ENCODE results near the gene ZBTB1.
"Not testable (repeated sequence)": the region's sequence is repeated elsewhere in the genome, so short reads cannot be mapped to it uniquely, and the experiment has no call there.

The ZBTB1 gene

DNA sequence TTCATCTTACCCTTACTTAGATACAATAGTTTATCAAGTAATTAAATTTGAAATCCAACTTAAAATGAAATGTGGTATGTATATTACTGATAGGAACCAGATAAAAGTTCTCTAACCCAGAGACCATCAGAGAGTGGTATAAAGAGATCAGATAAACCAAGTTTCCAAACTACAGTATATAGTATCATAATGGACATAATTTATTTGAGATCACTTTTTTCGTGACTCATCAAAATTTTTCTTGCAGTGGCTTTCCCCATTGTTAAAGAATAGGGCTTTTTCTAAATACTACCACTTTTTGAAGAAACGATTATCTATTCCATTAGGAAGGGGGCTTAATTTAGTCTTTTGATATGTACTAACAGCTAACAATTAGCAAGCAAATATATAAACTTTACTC is 20.8 kb downstream of the ZBTB1 start:
- DNase-seq (ENCODE audit: low read depth): no peak

DNA sequence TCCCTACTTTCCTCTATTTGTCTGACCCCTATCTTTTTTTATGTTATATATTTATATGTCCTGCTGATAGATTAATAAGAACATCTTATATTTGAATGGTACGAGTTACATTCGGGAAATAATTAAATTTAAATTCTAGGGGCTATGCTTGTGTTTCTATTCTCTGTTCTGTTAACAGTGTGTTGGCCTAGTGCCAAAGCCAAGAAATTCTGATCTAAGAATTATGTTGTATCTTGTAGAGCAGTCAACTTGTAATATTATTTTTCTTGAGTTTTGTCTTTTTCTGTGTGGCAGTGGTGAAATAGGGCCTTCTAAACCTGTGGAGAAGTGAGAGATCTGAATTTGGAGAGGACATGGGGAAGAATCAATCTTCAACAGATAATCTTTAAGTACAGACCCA is 27.0 kb downstream of the ZBTB1 start:
- DNase-seq (ENCODE audit: low read depth): no peak

DNA sequence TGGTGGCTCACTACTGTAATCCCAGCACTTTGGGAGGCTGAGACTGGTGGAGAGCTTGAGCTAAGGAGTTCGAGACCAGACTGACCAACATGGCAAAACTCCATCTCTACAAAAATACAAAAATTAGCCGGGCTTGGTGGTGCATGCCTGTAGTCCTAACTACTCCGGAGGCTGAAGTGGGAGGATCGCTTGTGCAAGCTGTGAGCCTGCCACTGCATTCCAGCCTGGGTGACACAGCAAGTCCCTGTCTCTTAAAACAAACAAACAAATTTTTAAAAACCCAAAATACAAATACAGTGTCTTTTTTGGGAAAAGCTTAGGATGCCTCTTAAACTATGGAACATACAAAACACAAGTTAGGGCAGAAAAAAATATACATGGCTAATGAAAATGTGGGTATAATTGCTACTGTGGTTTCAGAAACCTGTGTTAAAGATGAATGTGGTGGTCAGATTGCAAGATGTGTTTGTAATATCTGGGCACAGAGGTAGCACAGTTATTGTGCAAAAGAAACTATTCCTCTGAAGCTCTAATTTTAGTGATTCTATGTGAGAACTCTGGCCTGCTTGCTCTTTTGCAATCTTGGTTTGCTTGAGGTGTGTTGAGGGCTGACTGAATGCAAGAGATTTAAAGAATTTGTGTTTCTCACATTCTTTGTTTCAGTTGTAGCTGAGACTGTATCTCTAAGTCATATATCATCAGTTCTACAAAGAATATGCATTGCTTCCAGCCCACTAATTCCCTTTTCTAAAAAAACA is 32.1 kb downstream of the ZBTB1 start:
- DNase-seq (ENCODE audit: low read depth): no peak

DNA sequence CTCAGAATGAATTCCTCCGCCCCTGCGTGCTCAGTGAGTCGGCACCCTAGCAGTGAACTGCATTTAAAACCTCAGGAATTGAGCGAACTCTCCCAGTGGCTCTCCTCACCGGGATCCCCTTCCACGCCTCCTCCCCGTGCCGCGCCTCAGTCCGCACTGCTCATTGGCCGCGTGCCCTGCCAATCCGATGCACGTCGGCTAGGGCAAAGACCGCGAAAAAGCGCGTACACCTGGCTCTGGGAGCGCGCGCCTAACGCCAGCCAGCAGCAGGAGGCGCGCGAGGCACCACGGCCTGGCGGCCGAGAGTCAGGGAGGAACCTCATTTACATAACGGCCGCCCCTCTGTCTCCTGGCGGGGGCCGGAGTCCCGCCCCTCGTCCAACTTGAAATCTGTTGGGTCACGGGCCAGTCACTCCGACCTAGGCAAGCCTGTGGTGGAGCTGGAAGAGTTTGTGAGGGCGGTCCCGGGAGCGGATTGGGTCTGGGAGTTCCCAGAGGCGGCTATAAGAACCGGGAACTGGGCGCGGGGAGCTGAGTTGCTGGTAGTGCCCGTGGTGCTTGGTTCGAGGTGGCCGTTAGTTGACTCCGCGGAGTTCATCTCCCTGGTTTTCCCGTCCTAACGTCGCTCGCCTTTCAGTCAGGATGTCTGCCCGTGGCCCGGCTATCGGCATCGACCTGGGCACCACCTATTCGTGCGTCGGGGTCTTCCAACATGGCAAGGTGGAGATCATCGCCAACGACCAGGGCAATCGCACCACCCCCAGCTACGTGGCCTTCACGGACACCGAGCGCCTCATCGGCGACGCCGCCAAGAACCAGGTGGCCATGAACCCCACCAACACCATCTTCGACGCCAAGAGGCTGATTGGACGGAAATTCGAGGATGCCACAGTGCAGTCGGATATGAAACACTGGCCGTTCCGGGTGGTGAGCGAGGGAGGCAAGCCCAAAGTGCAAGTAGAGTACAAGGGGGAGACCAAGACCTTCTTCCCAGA is 35.9 kb downstream of the ZBTB1 start, which contains the start of gene HSPA2:
TSS of gene HSPA2 (plus strand) at position 534 of the 995 bp plus-strand sequence. CDS start at position 643, 109 bp downstream.
- peak; percentile 84 for DNase-seq (ENCODE audit: low read depth)

DNA sequence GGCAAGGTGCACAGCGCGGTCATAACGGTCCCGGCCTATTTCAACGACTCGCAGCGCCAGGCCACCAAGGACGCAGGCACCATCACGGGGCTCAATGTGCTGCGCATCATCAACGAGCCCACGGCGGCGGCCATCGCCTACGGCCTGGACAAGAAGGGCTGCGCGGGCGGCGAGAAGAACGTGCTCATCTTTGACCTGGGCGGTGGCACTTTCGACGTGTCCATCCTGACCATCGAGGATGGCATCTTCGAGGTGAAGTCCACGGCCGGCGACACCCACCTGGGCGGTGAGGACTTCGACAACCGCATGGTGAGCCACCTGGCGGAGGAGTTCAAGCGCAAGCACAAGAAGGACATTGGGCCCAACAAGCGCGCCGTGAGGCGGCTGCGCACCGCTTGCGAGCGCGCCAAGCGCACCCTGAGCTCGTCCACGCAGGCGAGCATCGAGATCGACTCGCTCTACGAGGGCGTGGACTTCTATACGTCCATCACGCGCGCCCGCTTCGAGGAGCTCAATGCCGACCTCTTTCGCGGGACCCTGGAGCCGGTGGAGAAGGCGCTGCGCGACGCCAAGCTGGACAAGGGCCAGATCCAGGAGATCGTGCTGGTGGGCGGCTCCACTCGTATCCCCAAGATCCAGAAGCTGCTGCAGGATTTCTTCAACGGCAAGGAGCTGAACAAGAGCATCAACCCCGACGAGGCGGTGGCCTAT is 36.8 kb downstream of the ZBTB1 start:
- peak; percentile 6 for DNase-seq (ENCODE audit: low read depth)

DNA sequence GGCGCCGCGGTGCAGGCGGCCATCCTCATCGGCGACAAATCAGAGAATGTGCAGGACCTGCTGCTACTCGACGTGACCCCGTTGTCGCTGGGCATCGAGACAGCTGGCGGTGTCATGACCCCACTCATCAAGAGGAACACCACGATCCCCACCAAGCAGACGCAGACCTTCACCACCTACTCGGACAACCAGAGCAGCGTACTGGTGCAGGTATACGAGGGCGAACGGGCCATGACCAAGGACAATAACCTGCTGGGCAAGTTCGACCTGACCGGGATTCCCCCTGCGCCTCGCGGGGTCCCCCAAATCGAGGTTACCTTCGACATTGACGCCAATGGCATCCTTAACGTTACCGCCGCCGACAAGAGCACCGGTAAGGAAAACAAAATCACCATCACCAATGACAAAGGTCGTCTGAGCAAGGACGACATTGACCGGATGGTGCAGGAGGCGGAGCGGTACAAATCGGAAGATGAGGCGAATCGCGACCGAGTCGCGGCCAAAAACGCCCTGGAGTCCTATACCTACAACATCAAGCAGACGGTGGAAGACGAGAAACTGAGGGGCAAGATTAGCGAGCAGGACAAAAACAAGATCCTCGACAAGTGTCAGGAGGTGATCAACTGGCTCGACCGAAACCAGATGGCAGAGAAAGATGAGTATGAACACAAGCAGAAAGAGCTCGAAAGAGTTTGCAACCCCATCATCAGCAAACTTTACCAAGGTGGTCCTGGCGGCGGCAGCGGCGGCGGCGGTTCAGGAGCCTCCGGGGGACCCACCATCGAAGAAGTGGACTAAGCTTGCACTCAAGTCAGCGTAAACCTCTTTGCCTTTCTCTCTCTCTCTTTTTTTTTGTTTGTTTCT is 37.6 kb downstream of the ZBTB1 start:
- no peak for DNase-seq (ENCODE audit: low read depth)

DNA sequence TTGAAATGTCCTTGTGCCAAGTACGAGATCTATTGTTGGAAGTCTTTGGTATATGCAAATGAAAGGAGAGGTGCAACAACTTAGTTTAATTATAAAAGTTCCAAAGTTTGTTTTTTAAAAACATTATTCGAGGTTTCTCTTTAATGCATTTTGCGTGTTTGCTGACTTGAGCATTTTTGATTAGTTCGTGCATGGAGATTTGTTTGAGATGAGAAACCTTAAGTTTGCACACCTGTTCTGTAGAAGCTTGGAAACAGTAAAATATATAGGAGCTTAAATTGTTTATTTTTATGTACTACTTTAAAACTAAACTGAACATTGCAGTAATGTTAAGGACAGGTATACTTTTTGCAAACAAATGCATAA is 38.2 kb downstream of the ZBTB1 start:
- DNase-seq (ENCODE audit: low read depth): no peak

DNA sequence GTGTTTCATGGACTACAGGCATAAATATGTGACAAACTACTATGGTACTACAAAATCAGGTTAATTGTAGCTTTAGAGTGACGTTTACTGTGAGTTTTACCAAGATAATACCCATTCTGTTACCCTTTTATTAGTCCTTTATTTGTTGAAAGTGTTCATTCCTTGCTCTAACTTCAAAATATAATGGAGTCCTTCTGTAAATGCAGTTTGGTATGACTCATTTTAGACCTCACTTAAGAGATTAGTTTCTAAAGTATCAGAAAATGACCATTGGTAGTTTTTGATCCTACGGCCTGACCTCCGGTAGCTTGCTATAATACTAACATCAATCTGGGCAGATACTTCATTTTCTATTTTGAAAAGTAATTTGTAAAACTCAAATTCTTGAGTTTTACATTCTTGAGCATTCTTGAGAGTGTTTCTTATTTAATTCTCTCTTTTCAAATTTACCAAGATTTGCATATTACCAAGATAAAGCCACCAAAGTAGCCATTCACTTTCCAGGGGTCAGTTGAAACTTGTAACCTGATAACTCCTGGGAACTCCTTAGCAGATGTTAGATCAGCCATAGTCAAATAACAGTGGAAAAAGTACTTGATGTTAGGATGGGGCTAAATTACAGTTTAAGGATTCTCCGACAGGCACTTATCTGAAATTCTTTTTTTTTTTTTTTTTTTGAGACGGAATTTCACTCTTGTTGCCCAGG is 40.2 kb downstream of the ZBTB1 start:
- DNase-seq (ENCODE audit: low read depth): no peak

DNA sequence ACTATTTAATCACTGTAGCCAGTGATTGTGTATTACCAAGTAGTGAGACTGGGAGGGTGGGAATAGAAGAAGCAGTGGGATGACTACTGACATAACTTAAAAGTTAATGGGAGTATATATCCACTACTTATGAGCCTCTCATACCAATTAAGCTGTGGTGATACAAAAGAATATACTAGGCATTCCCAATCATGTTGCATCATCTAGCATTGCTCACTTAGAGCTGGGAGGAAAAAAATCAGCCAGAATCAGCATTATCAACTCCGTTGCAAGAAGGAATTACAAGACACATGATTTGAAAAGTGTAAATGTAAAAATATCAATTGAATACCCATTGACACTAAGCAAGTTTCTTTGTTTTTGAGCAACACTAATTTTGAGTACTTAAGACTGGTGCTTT is 44.4 kb downstream of the ZBTB1 start:
- no peak for DNase-seq (ENCODE audit: low read depth)

DNA sequence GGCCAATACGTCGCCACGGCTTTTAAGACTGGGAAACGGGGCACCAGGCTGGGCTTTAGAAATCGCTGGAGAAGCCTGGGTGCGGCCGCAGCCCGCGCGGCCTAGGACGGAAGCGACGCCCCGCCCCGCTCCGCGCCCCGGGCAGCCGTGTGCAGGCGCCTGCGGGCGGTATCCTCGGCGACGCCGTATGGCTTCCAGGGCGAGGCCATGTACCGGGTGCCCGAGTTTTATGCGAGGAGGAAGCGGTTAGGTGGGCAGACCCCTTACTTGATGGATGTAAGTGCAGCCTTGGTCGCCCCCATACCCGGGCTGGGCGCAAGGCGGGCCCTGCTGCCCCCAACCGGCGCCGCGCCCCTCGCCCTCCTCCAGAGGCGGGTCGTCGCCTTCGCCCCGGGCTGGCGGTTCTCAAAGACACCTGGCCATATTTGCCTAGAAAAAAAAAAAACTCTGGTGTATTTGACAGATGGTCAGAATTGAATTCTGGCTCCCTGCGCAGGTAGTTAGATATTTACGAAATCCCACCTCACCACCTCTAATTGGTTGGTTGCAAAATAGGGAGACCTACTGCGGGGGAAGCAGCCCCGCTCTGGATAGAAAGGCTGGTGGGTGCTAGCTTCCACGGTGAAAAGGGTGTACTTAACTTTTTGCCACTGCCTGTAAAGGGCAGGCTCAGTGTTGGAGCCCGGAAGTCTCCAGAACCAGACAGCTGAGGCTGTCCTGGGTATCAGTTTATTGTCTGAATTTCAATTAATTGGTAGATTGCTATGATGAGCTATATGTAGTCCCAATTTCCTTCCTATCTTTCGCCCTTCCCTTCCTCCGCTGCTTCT is 45.4 kb downstream of the ZBTB1 start, which contains the start of gene PPP1R36:
TSS of gene PPP1R36 (plus strand) at position 171 of the 830 bp plus-strand sequence. CDS start at position 208, 37 bp downstream.
- peak; percentile 19 for DNase-seq (ENCODE audit: low read depth)

DNA sequence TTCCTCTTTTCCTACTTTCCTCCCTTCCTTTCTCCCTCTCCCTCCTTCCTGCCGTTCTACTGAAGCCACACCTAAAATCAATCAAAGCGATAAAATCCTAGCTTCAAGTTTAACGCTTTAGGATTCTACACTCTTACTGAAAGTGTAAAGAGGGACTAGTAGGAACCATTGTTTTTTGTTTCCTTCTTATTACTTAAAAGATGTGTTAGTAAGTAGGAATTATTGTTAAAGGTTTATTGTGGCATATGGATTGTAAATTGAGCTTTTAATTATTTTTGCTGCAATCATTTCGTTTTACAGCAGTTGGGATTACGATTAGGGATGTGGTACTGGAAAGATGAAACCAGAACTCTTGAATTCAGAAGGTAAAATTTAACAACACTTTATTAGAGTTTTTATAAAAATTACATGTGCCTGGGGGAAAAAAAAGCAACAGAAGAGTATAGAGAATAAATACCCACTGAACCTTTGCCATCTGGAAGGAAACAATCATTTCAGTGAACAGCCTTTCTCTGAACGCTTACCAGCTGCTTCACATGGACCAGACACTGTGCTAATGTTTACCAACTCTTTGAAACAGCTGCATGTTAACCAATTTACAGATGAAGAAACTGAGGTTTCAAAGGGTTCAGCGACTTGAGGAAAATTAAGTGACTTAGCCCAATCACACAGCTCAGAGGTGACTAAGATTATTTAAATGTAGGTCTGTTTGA is 46.2 kb downstream of the ZBTB1 start:
- no peak for DNase-seq (ENCODE audit: low read depth)

DNA sequence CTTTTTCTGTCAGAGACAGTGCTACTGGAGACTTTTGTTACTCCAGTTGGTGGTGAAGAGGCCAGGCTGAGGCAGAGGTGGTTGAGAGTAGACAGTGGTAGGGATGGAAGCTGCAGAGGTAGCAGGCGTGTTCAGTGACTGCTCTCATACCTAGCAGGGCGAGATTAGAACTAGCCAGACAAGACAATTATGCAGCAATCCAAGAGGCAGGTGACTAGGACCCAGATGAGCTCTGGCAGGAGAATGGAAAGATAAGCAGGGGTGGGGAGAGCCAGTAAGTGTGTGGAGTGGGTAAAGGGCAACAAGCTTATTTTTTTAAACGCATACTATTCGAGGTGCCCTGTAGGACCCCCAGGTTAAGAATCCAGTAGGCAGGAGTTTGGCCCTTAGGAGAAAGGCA is 50.0 kb downstream of the ZBTB1 start:
- DNase-seq (ENCODE audit: low read depth): no peak

DNA sequence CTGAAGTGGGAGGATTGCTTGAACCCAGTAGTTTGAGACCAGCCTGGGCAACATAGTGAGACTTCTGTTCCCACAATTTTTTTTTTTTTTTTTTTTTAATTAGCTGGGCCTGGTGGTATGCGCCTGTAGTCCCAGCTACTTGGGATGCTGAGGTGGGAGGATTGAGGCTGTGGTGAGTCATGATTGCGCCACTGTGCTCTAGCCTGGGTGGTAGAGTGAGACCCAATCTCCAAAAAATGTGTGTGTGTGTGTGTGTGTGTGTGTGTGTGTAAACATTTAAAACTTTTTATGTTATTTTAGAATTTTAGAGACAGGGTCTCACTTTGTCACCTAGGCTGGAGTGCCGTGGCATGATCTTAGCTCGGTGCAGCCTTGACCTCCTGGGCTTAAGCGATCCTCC is 52.0 kb downstream of the ZBTB1 start:
- DNase-seq (ENCODE audit: low read depth): no peak

DNA sequence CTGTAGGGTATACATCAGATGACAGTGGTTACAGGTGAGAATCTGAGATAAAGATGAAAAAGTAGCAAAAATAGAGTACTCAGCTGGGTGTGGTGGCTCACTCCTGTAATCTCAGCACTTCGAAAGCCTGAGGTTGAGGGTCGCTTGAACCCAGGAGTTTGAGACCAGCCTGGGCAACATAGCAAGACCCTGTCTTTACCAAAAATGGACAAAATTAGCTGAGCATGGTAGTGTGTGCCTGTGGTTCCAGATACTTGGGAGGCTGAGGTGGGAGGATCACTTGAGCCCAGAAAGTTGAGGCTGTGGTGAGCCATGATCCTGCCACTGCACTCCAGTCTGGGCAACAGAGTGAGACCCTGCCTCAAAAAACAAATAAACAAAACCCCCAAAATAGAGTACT is 53.6 kb downstream of the ZBTB1 start:
- not testable (repeated sequence) for DNase-seq (ENCODE audit: low read depth)

DNA sequence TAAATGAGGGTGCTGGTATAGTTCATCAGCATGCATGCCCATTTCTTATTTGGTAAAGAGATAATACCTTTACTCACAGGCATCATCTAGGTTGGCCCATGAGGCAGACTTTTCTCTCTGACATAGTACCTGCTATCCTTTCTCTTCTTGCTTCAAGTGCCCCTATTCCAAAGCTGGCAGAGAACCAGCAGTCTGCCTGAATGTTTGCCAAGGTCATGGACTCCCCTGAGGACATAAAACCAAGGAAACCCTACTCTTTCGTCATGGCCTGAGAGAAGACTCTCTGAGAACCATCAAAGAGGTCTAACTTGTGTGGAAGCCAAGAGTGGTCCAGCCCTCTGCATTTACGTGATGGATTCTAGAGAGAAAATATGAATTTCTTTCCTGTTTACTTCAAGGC is 57.1 kb downstream of the ZBTB1 start:
- DNase-seq (ENCODE audit: low read depth): no peak

DNA sequence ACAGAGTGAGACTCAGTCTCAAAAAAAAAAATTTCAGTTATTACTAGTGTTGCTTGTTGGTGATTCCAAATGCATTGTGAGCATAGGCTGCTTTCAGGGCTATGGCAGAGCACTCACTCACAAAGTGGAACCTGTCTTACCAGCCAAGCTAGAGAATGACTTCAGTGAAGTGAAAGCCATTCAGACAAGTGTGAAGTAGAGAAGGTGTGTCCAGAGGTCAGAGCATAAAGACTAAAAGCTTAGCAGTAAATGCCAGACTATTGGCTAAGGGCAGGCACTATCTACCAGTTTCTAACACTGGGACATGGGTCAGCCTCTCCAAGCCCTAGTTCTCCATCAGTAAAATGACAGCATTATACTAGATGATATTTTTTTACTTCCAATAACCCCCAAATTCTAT is 57.9 kb downstream of the ZBTB1 start:
- no peak for DNase-seq (ENCODE audit: low read depth)

DNA sequence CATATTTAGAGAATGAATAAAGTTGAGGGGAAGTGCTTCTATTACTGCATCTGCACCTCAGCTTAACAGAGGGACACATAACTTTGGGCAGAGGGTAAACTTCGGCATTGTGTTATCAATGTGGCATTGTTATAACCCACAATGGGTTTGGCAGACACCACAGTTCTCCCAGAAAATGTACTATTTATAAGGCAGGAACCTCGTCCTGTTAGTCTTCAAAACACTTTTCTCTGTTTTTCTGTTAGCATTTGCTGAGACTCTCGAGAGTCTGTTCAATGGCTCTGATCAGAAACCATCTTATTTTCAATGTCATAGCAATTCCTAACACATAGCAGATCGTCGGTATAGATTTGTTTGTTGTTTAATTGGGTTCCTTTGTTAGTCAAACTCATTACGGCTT is 59.1 kb downstream of the ZBTB1 start:
- DNase-seq (ENCODE audit: low read depth): no peak

DNA sequence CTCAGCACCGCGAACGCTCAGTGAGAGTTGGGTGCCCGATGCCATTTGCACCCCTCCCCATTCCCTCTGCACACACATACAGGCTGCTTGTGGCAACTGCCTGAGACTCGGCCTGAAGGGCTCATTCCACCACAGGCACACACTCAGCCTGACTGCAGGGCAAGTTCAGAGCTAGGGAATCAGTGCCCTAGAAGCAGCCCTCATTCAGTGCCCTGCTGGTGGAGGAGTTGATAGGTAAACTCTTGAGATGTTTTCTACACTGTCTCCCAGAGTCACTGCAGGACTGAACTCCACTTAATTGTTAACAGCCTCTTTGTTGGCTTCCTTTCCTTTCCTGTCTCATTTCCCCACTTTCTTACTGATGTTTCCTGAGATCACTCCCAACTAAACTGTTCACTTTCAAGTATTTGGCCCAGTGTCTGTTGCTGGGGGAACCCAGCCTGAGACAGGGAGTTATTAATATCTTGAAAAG is 62.1 kb downstream of the ZBTB1 start:
- no peak for DNase-seq (ENCODE audit: low read depth)

DNA sequence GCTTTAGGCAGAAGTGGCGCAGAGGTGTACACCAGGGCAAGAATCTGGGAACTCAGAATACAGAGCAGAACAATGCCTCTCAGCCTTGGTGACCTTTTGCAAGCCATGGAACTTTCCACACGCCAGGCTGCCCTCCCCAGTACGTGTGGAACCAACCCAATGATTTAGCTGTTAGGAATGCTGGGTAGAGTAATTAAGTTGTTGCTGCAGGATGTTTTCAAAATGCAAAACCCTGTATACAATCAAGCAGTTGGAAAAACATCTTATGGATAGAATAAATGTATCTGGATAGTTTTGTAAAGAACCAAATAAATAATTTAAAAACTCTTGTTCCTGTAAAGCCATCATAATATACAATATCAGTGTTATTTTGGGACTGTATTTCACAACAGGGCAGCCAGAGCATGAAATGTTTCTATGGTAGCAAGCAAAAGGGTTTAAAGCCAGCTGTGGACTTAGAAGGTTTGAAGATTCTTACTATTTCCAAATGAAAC is 64.6 kb downstream of the ZBTB1 start:
- no peak for DNase-seq (ENCODE audit: low read depth)
